GM12878 (cell line): ENCODE results near the gene ITFG1. TPM values are rescaled to one million over a fixed set of nuclear protein-coding genes. Genes with fewer than 3 reads are reported as not detected.

Source experiments
- ATAC-seq: fragments of 200-7000 bp; cut with Tn5 transposase; 3 replicates; pipeline ENCODE4 v1.9.1; 2020; ENCODE audit warnings: mild to moderate bottlenecking, moderate library complexity
- BruUV-seq: library from RNA; stranded (reverse); fragments of 400-500 nt; replicated peaks from 2 replicates; lab custom pipeline; 2021; lab: Mats Ljungman, UMichigan
- CTCF ChIA-PET: fragments of 300-600 bp; sonication (Branson Sonifier 250); formaldehyde crosslinking; extraction: SDS; loops from one replicate; lab custom pipeline; 2021; ENCODE audit warnings: inconsistent platforms; lab: Yijun Ruan, JAX
- POLR2A ChIA-PET: fragments of 350-600 bp; formaldehyde crosslinking; extraction: SDS; loops from one replicate; lab custom pipeline; 2021; ENCODE audit warnings: inconsistent platforms; lab: Charles Lee
- RAD21 ChIA-PET: fragments of 300-600 bp; sonication (Branson Sonifier 250); formaldehyde crosslinking; loops from one replicate; lab custom pipeline; 2023; ENCODE audit warnings: antibody characterized with exemption; ENCODE audit not compliant: unreplicated experiment; lab: Charles Lee
- SMC1A ChIA-PET: fragments of 300-600 bp; sonication (Branson Sonifier 250); formaldehyde crosslinking; loops from one replicate; lab custom pipeline; 2023; ENCODE audit not compliant: unreplicated experiment, uncharacterized antibody; lab: Charles Lee
- DNase-seq: peaks from one replicate; pipeline ENCODE4 v3.0.0-alpha.2; 2011; ENCODE audit warnings: low read depth, low spot score
- FAIRE-seq: peaks from 3 replicates; lab custom pipeline; 2011; peaks lifted over from hg19 to GRCh38; lab: Jason Lieb, UNC
- H2AFZ ChIP-seq: 2 replicates; pipeline ENCODE4 v1.6.0; 2011; ENCODE audit warnings: low read depth, low read length, control low read depth; ENCODE audit not compliant: control insufficient read depth
- H3K27ac ChIP-seq: 2 replicates; pipeline ENCODE4 v1.5.1; 2011; ENCODE audit warnings: control low read depth; ENCODE audit not compliant: control insufficient read depth, insufficient read depth
- H3K27me3 ChIP-seq, 2 experiments: replicated peaks in 1 of 2; 2 replicates each; pipeline versions ENCODE4 v1.6.0 to v1.6.1; 2011; ENCODE audit warnings: low read length in 1 of 2; ENCODE audit not compliant: control insufficient read depth in 2 of 2, insufficient read depth in 2 of 2
- H3K36me3 ChIP-seq, 2 experiments: 2 replicates each; pipeline ENCODE4 v1.5.1; 2011; ENCODE audit warnings: low read length in 1 of 2; ENCODE audit not compliant: control insufficient read depth in 2 of 2, insufficient read depth in 2 of 2
- H3K4me1 ChIP-seq: 2 replicates; pipeline ENCODE4 v1.6.1; 2011; ENCODE audit warnings: mild to moderate bottlenecking, low read length, moderate library complexity, mixed read lengths; ENCODE audit not compliant: control insufficient read depth, insufficient read depth
- H3K4me2 ChIP-seq: 2 replicates; pipeline ENCODE4 v1.6.0; 2011; ENCODE audit warnings: control low read depth; ENCODE audit not compliant: control insufficient read depth, insufficient read depth
- H3K4me3 ChIP-seq: fragments of 200-600 bp; sonication (generic); 2 replicates; pipeline ENCODE4 v1.5.1; 2016
- H3K79me2 ChIP-seq: 2 replicates; pipeline ENCODE4 v1.6.0; 2011; ENCODE audit warnings: low read length; ENCODE audit not compliant: control insufficient read depth, insufficient read depth
- H3K9ac ChIP-seq: 2 replicates; pipeline ENCODE4 v1.8.0; 2011; ENCODE audit warnings: low read length, control low read depth, mixed read lengths; ENCODE audit not compliant: control insufficient read depth, insufficient read depth
- H3K9me3 ChIP-seq: replicated peaks from 3 replicates; pipeline ENCODE4 v1.5.1; 2011; ENCODE audit warnings: mild to moderate bottlenecking, low read length; ENCODE audit not compliant: control insufficient read depth, insufficient read depth
- H4K20me1 ChIP-seq: 2 replicates; pipeline ENCODE4 v1.6.0; 2011; ENCODE audit not compliant: control insufficient read depth, insufficient read depth
- CHD1 ChIP-seq: IDR thresholded peaks from 2 replicates; pipeline ENCODE4 v1.6.1; 2012; ENCODE audit warnings: low read depth, low read length, improper control_type of control experiment
- HCFC1 ChIP-seq: fragments of 150-350 bp; IDR thresholded peaks from 2 replicates; pipeline ENCODE4 v1.6.1; 2014; ENCODE audit warnings: low read length
- PAX5 ChIP-seq: IDR thresholded peaks from 2 replicates; pipeline ENCODE4 v1.6.1; 2011; ENCODE audit warnings: low read depth, low read length, borderline replicate concordance
- SMAD5 ChIP-seq: IDR thresholded peaks from 2 replicates; pipeline ENCODE4 v1.6.1; 2016; ENCODE audit warnings: antibody characterized with exemption, low read depth
- SMC3 ChIP-seq: IDR thresholded peaks from 2 replicates; pipeline ENCODE4 v1.6.1; 2011; ENCODE audit warnings: low read length, improper control_type of control experiment, borderline replicate concordance
- STAT3 ChIP-seq: IDR thresholded peaks from 2 replicates; pipeline ENCODE4 v1.6.1; 2011; ENCODE audit warnings: low read depth, low read length, improper control_type of control experiment
- WGBS: methylation state at CpG from one replicate; pipeline ENCODE4 v1.1.6; 2016; ENCODE audit warnings: low lambda C conversion rate; ENCODE audit not compliant: insufficient replicate concordance, insufficient coverage; ENCODE audit errors: missing lambda C conversion rate; 5-methylcytosine and 5-hydroxymethylcytosine counted together
- in situ Hi-C: fragments of 300-500 bp; cut with MboI; formaldehyde crosslinking; loops from 9 replicates; pipeline ENCODE4 v1.14.3; 2018; ENCODE audit warnings: mixed read lengths
- intact Hi-C: fragments of 100-400 bp; cut with micrococcal nuclease; formaldehyde crosslinking; loops from one replicate; pipeline ENCODE4 v1.14.2; 2022; ENCODE audit not compliant: unreplicated experiment
- polyA plus RNA-seq, 11 experiments: library from polyadenylated mRNA; depleted of rRNA in 4 of 11; unstranded in 6 of 11; stranded (reverse) in 5 of 11; fragments of >200 nt; fragmentation: Nextera tagmentation in 4 of 11; fragmentation: Illumina TruSeq in 1 of 11; extraction: Ambion mirVana in 4 of 11; extraction: Trizol in 1 of 11; gene quantifications; 1 replicate in 1 of 11; 2 replicates in 10 of 11; pipeline versions ENCODE4 v1.2.1 to v1.2.3, GENCODE V29; 2011 to 2016; ENCODE audit warnings: inconsistent platforms in 2 of 11, missing spikeins in 2 of 11, low read depth in 1 of 11
- total RNA-seq, 4 experiments: library from RNA; depleted of rRNA in 3 of 4; stranded (reverse); fragments of >200 nt in 3 of 4; fragmentation: Illumina TruSeq in 1 of 4; extraction: Trizol in 1 of 4; gene quantifications; 2 replicates each; pipeline versions ENCODE4 v1.2.1 to v1.2.3, GENCODE V29; 2013 to 2021
- TF ChIP-seq, protein P1 (sequence below), 3 experiments: IDR thresholded peaks in 2 of 3; conservative IDR thresholded peaks in 1 of 3; 2 replicates each; pipeline ENCODE4 v1.5.1; 2011; ENCODE audit warnings: low read depth in 3 of 3, low read length in 3 of 3, mild to moderate bottlenecking in 3 of 3, control low read depth in 2 of 3, moderate library complexity in 2 of 3, inconsistent platforms in 1 of 3, mixed read lengths in 1 of 3; ENCODE audit not compliant: control insufficient read depth in 2 of 3, insufficient read depth in 1 of 3; ENCODE audit errors: extremely low read depth in 1 of 3

Gene ITFG1
- total and polyA plus RNA-seq, 10 of the 15 experiments (the other 5 are each of a cell fraction or from before 2014, with no cell fraction given) = 9.3 to 56.3 (median 28.6) TPM

DNA sequence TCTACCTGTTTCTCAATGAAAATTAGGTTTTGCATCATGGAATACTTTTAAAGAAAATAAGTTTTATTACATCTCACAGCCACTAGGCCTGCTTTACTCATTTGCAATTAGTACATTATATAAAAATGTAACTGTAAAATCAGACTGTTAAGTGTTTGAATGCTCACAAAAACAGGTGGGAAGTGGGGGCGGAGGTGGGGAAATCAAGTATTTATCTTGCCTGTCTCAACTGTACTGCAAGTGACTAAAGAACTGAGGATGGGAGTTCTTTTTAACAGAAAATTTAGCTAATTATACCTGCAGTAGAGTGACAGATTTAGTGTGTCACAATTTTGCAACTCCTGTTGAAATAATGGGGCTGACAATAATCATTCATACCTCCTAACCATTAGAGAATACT is 34.1 kb downstream of the ITFG1 start (continued):
- TF ChIP-seq CHD1 (no peak), SMC3 (no peak), STAT3 (no peak), HCFC1 (no peak), PAX5 (no peak)

DNA sequence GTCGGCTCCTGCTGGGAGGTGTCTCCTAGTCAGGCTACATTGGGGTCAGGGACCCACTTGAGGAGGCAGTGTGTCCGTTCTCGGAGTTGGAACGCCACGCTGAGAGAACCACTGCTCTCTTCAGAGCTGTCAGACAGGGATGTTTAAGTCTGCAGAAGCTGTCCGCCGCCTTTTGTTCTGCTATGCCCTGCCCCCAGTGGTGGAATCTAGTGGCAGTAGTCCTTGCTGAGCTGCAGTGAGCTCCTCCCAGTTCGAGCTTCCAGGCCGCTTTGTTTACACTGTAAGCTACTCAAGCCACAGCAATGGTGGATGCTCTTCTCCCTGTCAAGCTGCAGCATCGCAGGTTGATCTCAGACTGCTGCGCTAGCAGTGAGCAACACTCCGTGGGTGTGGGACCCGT is 36.0 kb downstream of the ITFG1 start:
- ATAC-seq (no peak), DNase-seq (no peak)
- Histone ChIP-seq H3K27ac (no peak overlapping the region), H4K20me1 (no peaks in the 10 kb centered on the region), H3K4me1 (no peaks in the 10 kb centered on the region), H3K9ac (no peak overlapping the region), H3K4me2 (no peak overlapping the region), H3K4me3 (no peak overlapping the region), H3K9me3 (no peaks in the 10 kb centered on the region; the same call in 2 of the 3 replicates), H3K79me2 (no peaks in the 10 kb centered on the region), H3K36me3 (peaks cover 9 to 15% of the 10 kb centered on the region in 2 experiments)
- ChIA-PET CTCF (no interaction called here), POLR2A (interaction anchor here (0.6 to 0.7 kb wide), 2 partner anchors 10 to 65 kb away, joined by 3 to 6 read pairs; no protein-coding TSS in a partner anchor)
- intact Hi-C loops = no loop called here
- in situ Hi-C loops = no loop called here
- TF ChIP-seq, protein P1, sequence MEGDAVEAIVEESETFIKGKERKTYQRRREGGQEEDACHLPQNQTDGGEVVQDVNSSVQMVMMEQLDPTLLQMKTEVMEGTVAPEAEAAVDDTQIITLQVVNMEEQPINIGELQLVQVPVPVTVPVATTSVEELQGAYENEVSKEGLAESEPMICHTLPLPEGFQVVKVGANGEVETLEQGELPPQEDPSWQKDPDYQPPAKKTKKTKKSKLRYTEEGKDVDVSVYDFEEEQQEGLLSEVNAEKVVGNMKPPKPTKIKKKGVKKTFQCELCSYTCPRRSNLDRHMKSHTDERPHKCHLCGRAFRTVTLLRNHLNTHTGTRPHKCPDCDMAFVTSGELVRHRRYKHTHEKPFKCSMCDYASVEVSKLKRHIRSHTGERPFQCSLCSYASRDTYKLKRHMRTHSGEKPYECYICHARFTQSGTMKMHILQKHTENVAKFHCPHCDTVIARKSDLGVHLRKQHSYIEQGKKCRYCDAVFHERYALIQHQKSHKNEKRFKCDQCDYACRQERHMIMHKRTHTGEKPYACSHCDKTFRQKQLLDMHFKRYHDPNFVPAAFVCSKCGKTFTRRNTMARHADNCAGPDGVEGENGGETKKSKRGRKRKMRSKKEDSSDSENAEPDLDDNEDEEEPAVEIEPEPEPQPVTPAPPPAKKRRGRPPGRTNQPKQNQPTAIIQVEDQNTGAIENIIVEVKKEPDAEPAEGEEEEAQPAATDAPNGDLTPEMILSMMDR (IDR thresholded peaks at IDR 0.05 in 2 of 3, conservative IDR thresholded peaks at IDR 0.05 in 1 of 3; ENCODE audit: control insufficient read depth in 2 of 3, extremely low read depth in 1 of 3, insufficient read depth in 1 of 3, low read depth in 3 of 3, low read length in 3 of 3) = 0 out of 6 replicates have a peak, but pooled peaks of 1 of the 3 experiments have one; percentile 2
- TF ChIP-seq SMAD5 = no peak
- TF ChIP-seq, all 136 proteins: peak for 1
- Histone ChIP-seq H3K27me3 (no peaks in the 10 kb centered on the region), H2AFZ (no peak overlapping the region)
- RAD21 ChIA-PET = no interaction called here
- SMC1A ChIA-PET = interaction anchor here (1.5 kb wide), 1 partner anchor 13 kb away, joined by 6 read pairs; no protein-coding TSS in a partner anchor
- no peak for FAIRE-seq
- BruUV-seq = no TSS peak
- 100% methylated on average over 13 of the region's 13 CpGs for WGBS
